IPS-15b (cell line): ENCODE results near the gene GUCY1A1.
"Not testable (repeated sequence)": the region's sequence is repeated elsewhere in the genome, so short reads cannot be mapped to it uniquely, and the experiment has no call there.

ENCODE experiments used
- H3K27me3 ChIP-seq: one replicate; pipeline ENCODE4 v1.6.1; 2013; ENCODE audit warnings: low read length; ENCODE audit not compliant: control insufficient read depth, insufficient read depth
- H3K36me3 ChIP-seq: one replicate; pipeline ENCODE4 v1.6.1; 2013; ENCODE audit warnings: low read length; ENCODE audit not compliant: control insufficient read depth, insufficient read depth
- H3K4me1 ChIP-seq: one replicate; pipeline ENCODE4 v1.6.1; 2013; ENCODE audit warnings: mild to moderate bottlenecking, low read length; ENCODE audit not compliant: control insufficient read depth, insufficient read depth
- H3K4me3 ChIP-seq: one replicate; pipeline ENCODE4 v1.5.1; 2013; ENCODE audit warnings: low read depth, low read length
- H3K9ac ChIP-seq: one replicate; pipeline ENCODE4 v1.6.1; 2013; ENCODE audit warnings: low read depth, mild to moderate bottlenecking, low read length
- H3K9me3 ChIP-seq: one replicate; pipeline ENCODE4 v1.6.1; 2013; ENCODE audit warnings: mild to moderate bottlenecking, low read length; ENCODE audit not compliant: control insufficient read depth, insufficient read depth

GUCY1A1 gene

GRCh38 chr4:155639704-155640523 is 26.7 kb upstream of the GUCY1A1 start:
- H3K27me3 ChIP-seq = no peaks in the 10 kb centered on the region
- no peak overlapping the region for H3K4me3 ChIP-seq
- no peaks in the 10 kb centered on the region for H3K4me1 ChIP-seq
- H3K9ac ChIP-seq = no peak overlapping the region
- H3K9me3 ChIP-seq = no peaks in the 10 kb centered on the region
- H3K36me3 ChIP-seq = no peaks in the 10 kb centered on the region

- no peaks in the 10 kb centered on the region for H3K27me3 ChIP-seq
Observed at GRCh38 chr4:155640751-155641150, 25.9 kb upstream of the GUCY1A1 start.

GRCh38 chr4:155643087-155643486 is 23.6 kb upstream of the GUCY1A1 start:
- H3K27me3 ChIP-seq = no peaks in the 10 kb centered on the region
- no peak overlapping the region for H3K9ac ChIP-seq
- H3K36me3 ChIP-seq = no peaks in the 10 kb centered on the region
- no peaks in the 10 kb centered on the region for H3K9me3 ChIP-seq
- H3K4me1 ChIP-seq = no peaks in the 10 kb centered on the region
- H3K4me3 ChIP-seq = no peak overlapping the region

More at GRCh38 chr4:155640751-155641150, 25.9 kb upstream of the GUCY1A1 start:
- no peaks in the 10 kb centered on the region for H3K9me3 ChIP-seq
- H3K9ac ChIP-seq = no peak overlapping the region
- H3K4me3 ChIP-seq = no peak overlapping the region
- no peaks in the 10 kb centered on the region for H3K4me1 ChIP-seq
- no peaks in the 10 kb centered on the region for H3K36me3 ChIP-seq

GRCh38 chr4:155646001-155646400 is 20.6 kb upstream of the GUCY1A1 start:
- Histone ChIP-seq H3K27me3 (no peaks in the 10 kb centered on the region), H3K4me1 (no peaks in the 10 kb centered on the region), H3K9ac (no peak overlapping the region), H3K9me3 (no peaks in the 10 kb centered on the region), H3K36me3 (no peaks in the 10 kb centered on the region), H3K4me3 (no peak overlapping the region)

- H3K4me3 ChIP-seq, H3K27me3 ChIP-seq, H3K9me3 ChIP-seq, H3K4me1 ChIP-seq, H3K36me3 ChIP-seq, H3K9ac ChIP-seq: not testable (repeated sequence)
Observed at GRCh38 chr4:155650785-155651184, 15.9 kb upstream of the GUCY1A1 start.

GRCh38 chr4:155653052-155653451 is 13.6 kb upstream of the GUCY1A1 start:
- Histone ChIP-seq H3K4me1 (no peaks in the 10 kb centered on the region), H3K9me3 (no peaks in the 10 kb centered on the region), H3K4me3 (no peak overlapping the region), H3K27me3 (no peaks in the 10 kb centered on the region), H3K36me3 (no peaks in the 10 kb centered on the region), H3K9ac (no peak overlapping the region)

- Histone ChIP-seq H3K36me3 (no peaks in the 10 kb centered on the region), H3K9ac (no peak overlapping the region), H3K4me3 (no peak overlapping the region), H3K27me3 (peaks cover 3% of the 10 kb centered on the region), H3K9me3 (no peaks in the 10 kb centered on the region), H3K4me1 (no peaks in the 10 kb centered on the region)
Observed at GRCh38 chr4:155656025-155656424, 10.6 kb upstream of the GUCY1A1 start.

GRCh38 chr4:155657169-155657568 is 9.5 kb upstream of the GUCY1A1 start:
- Histone ChIP-seq H3K9ac (no peak overlapping the region), H3K27me3 (peaks cover 7% of the 10 kb centered on the region), H3K9me3 (no peaks in the 10 kb centered on the region), H3K36me3 (no peaks in the 10 kb centered on the region), H3K4me3 (no peak overlapping the region), H3K4me1 (no peaks in the 10 kb centered on the region)

GRCh38 chr4:155657985-155658680 is 8.5 kb upstream of the GUCY1A1 start:
- Histone ChIP-seq H3K9me3 (no peaks in the 10 kb centered on the region), H3K36me3 (no peaks in the 10 kb centered on the region), H3K9ac (no peak overlapping the region), H3K4me1 (no peaks in the 10 kb centered on the region), H3K4me3 (no peak overlapping the region), H3K27me3 (peaks cover 13% of the 10 kb centered on the region)

- Histone ChIP-seq H3K36me3 (no peaks in the 10 kb centered on the region), H3K4me3 (no peak overlapping the region), H3K9ac (no peak overlapping the region)
Observed at GRCh38 chr4:155658681-155659064, 8.0 kb upstream of the GUCY1A1 start.

GRCh38 chr4:155659176-155659575 is 7.5 kb upstream of the GUCY1A1 start:
- Histone ChIP-seq H3K9ac (no peak overlapping the region), H3K9me3 (no peaks in the 10 kb centered on the region), H3K4me1 (no peaks in the 10 kb centered on the region), H3K27me3 (peaks cover 22% of the 10 kb centered on the region), H3K36me3 (no peaks in the 10 kb centered on the region), H3K4me3 (no peak overlapping the region)

More at GRCh38 chr4:155658681-155659064, 8.0 kb upstream of the GUCY1A1 start:
- Histone ChIP-seq H3K4me1 (no peaks in the 10 kb centered on the region), H3K9me3 (no peaks in the 10 kb centered on the region), H3K27me3 (peaks cover 17% of the 10 kb centered on the region)

- Histone ChIP-seq H3K9me3 (no peaks in the 10 kb centered on the region), H3K27me3 (peaks cover 34% of the 10 kb centered on the region), H3K36me3 (no peaks in the 10 kb centered on the region), H3K9ac (no peak overlapping the region), H3K4me3 (no peak overlapping the region), H3K4me1 (no peaks in the 10 kb centered on the region)
Observed at GRCh38 chr4:155660436-155660835, 6.2 kb upstream of the GUCY1A1 start.
